Esophagus squamous epithelium (tissue), 4 donors: Measurements from ENCODE around the gene INHBC.

Experiments
- CTCF ChIP-seq, 6 experiments: fragments of 450-650 bp in 4 of 6; fragments of 200-600 bp in 2 of 6; sonication (generic) in 2 of 6; IDR thresholded peaks; one replicate each; pipeline ENCODE4 v1.5.1; 2016 to 2019; ENCODE audit warnings: antibody characterized with exemption in 6 of 6, mild to moderate bottlenecking in 4 of 6, moderate library complexity in 4 of 6
- POLR2A ChIP-seq, 4 donors: fragments of 450-650 bp; IDR thresholded peaks; one replicate each; pipeline ENCODE4 v1.6.1; 2017; ENCODE audit warnings: antibody characterized with exemption in 4 of 4, mild to moderate bottlenecking in 4 of 4, moderate library complexity in 3 of 4

GRCh38 chr12:57467212-57467874 is 32.8 kb downstream of the INHBC start:
- TF ChIP-seq POLR2A (IDR thresholded peaks at IDR 0.05) (no peak), CTCF (IDR thresholded peaks at IDR 0.05) (no peak)
